ENCODE results near the gene SLC1A6.

GRCh38 chr19:14977128-14977527, 2.5 kb downstream of the SLC1A6 start:
- TF ChIP-seq CTCF (IDR thresholded peaks at IDR 0.05), result no peak
- TF ChIP-seq EZH2 (IDR thresholded peaks at IDR 0.05; ENCODE audit: borderline replicate concordance, insufficient read depth, low read depth, low read length, poor library complexity, severe bottlenecking), result no peak
